NCI-H1694 treated with DMSO at 0.1 percent for 48 hours (cell line): ENCODE measurements around the gene ZNF689.
A peak's percentile ranks its signal among the peaks of the same experiment; 100 is the strongest.
"Not testable (repeated sequence)": the region's sequence is repeated elsewhere in the genome, so short reads cannot be mapped to it uniquely, and the experiment has no call there.

Experiments used
- DNase-seq: peaks from one replicate; lab custom pipeline; 2025; lab: John Stamatoyannopoulos, UW

The ZNF689 gene

DNA sequence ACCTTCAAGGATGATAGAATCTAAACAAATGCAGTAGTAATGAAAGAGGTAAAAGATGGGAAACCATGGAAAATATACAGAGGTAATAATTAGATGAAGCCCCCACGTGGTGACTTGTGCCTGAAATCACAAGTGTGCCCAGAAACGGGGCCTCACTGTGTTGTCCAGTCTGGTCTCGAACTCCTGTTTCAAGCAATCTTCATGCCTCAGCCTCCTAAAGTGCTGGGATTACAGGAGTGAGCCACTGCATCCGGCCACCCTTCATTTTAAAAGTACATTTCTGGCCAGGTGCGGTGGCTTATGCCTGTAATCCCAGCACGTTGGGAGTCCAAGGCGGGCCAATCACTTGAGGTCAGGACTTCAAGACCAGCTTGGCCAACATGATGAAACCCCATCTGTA lies 26.4 kb upstream of the ZNF689 start:
- DNase-seq = no peak

GRCh38 chr16:30633526-30633925 lies 23.3 kb upstream of the ZNF689 start:
- no peak for DNase-seq

GRCh38 chr16:30632454-30632853 lies 22.3 kb upstream of the ZNF689 start:
- not testable (repeated sequence) for DNase-seq

GRCh38 chr16:30628628-30629540 lies 18.7 kb upstream of the ZNF689 start:
- peak; percentile 63 for DNase-seq

- DNase-seq = no peak
Measured at GRCh38 chr16:30626236-30626635, 16.0 kb upstream of the ZNF689 start.

GRCh38 chr16:30623536-30624283 lies 13.5 kb upstream of the ZNF689 start:
- DNase-seq = no peak

DNA sequence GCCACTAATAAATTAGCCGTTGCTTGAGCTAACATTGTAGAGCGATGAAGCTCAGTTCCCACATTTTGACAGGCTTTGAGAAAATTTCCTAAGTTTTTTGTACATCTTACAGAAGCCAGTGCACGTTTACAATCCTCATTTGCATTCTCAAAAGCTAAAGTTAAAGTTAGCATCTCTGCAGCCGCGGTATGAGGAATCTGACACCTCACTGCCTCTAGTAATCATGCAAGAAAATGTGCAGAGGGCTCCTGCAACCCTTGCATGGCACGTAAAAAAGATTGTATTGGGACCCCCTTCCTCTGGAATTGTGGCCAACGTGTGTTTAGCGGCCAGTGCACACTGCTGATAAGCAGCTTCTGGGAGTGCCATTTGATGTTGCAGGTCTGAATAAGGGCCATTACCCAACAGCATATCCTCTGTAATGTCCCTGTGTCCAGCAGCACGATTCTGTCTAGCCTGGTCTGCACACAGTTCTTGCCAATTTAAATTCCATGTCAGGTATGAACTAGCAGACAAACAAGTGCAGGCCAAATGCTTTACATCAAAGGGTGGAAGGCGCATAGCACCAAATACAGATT lies 12.4 kb upstream of the ZNF689 start:
- DNase-seq = no peak

GRCh38 chr16:30621765-30622164 lies 11.6 kb upstream of the ZNF689 start:
- no peak for DNase-seq

DNA sequence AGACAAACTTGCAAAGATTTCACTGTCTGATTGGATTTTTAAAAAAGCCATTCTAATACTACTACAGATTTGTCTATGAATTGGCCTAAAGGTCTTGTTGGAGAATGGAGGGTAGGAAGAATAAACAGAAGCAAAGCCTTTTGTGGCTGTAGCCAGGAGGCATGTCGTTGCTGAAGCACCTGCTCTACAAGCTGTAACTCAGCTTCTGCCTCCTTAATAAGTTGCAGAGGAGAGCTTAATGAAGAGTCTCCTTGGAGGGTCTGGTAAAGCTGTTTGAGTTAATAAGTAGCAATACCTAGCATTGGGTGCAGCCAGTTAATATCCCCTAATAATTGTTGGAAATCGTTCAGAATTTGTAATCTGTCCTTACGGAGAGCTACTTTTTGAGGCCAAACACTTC lies 10.0 kb upstream of the ZNF689 start:
- DNase-seq = no peak

DNA sequence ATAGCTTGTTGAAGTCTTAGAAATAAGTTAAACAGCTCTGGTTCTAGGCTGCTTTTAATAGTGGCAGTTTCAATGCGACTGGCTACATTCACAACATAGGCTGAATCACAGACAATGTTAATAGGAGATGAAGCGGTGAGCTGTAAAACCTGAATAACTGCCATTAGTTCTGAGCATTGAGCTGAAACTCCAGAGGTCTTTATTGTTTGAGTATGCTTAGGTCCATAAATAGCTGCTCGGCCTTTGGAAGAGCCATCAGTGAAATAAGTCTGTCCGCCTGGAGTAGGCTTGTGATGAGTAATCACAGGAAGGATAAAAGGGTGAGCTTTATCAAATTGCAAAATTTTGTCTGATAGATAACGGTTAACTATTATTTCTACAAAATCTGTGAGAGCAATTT lies 9.4 kb upstream of the ZNF689 start:
- DNase-seq = no peak

- peak; percentile 39 for DNase-seq
Measured at GRCh38 chr16:30619202-30619601, 9.0 kb upstream of the ZNF689 start.

GRCh38 chr16:30615358-30616091 lies 5.3 kb upstream of the ZNF689 start:
- DNase-seq = peak; percentile 29

DNA sequence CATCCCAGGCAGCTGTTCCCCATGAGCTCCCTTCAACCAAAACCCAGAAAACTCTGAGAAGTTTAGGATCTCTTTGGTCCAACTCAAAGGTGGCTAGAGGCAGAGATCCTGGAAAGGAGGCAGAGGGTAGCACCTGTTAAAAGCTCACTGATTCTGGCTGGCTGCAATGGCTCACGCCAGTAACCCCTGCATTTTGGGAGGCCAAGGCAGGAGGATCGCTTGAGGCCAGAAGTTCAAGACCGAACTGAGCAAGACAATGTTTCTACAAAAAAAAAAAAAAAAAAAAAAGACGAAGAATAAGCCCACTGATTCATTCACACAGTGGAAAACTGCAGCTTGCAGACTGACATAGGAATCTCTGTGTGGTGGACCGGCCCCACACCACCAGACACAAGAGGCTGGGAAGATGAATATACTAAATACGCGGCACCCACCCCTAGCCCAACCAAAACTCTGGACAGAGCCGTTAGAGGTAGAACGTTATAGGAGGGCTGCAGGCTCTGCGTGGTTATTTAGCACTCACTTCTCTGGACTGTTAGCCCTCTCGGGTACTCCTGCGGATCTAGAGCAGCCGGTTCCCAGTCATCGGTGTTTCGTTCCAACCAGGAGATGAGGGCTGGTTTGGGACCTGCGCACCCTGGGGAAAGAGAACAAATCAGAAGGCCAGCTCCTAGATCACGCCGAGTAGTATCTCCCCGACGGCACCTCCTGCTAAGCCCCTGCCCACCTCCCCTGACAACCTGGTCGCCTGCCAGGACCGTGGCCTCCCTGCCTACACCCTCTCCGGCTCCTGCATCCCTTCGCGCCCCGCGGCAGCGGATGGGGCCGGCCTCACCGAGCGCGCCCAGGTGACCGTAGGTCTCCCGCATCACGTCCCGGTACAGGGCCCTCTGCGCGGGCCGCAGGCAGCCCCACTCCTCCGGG lies 925 bp downstream of the ZNF689 start:
- peak; percentile 9 for DNase-seq

DNA sequence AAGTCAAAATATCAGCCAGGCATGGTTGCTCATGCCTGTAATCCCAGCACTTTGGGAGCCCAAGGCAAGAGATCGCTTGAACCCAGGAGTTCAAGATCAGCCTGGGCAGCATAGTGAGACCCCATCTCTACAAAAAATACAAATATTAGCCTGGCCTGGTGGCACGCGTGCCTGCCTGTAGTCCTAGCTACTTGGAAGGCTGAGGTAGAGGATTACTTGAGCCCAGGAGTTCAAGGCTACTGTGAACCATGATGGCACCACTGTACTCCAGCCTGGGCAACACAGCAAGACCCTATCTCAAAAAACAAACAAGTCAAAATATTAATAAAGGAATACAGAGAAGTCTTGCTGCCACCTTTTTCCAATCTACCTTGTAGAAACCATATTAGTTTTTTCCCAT lies 4.2 kb downstream of the ZNF689 start:
- no peak for DNase-seq

- DNase-seq = no peak
Measured at GRCh38 chr16:30605158-30605557, 5.0 kb downstream of the ZNF689 start.

DNA sequence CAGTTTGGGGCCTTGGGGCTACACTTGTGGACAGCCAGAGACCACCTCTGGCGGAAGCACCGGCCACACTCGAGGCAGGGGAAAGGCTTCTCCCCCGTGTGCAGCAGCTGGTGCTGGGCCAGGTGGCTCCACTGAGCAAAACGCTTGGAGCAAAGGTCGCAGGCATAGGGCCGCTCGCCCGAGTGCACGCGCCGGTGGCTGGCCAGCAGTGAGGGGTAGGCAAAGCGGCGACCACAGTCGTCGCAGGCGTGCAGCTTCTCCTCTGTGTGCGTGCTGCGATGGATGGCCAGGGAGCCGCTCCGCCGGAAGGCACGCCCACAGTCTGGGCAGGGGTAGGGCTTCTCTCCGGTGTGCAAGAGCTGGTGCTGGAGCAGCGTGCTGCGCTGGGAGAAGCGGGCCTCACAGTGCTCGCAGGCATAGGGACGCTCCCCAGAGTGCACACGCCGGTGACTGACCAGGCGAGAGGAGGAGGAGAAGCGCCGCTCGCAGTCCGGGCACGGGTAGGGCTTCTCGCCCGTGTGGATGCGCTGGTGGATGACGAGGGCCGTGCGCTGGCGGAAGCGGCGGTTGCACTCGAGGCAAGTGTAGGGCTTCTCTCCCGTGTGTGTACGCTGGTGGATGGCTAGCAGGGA lies 5.8 kb downstream of the ZNF689 start:
- no peak for DNase-seq

- DNase-seq = no peak
Measured at GRCh38 chr16:30603945-30604315, 6.3 kb downstream of the ZNF689 start.

- no peak for DNase-seq
Measured at GRCh38 chr16:30602616-30603277, 7.4 kb downstream of the ZNF689 start.

DNA sequence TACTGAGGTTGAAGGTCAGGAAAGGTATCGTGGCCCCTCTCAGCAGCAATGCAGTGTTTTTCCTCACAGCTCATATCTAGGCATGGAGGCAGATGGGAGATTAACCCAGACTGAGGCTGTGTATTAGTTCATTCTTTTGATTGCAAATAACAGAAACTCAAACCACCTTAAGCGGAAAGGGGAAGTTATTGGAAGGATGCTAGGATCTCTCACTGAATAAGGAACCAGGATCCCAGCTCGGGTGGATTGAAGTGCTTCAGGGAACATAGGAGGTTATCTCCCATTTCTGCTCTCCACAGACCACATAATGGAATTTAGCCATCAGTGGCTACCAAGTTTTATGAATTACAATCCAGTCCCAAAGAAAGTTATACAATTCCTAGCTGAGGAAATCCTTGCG lies 8.2 kb downstream of the ZNF689 start:
- DNase-seq = no peak

DNA sequence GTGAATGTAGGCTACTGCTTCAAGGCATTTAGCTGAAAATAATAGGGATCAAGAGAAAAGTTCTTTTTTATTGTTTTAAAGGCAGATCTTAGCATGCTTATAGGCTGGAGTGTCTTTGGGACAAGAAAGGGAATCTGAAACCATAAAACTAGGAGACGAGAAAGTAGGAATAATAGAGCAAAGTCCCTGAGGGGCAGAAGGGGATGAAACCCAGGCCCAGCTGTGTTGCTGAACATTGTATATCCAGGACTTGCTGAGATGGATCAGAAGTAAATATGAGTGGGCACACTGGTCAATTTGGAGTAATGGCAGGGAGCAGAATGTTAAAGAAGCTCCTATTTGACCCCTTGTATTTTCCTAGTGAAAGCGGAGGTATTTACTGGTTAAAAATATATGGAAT lies 9.3 kb downstream of the ZNF689 start:
- DNase-seq = no peak
